Gastroesophageal sphincter (tissue), 2 donors: ENCODE results near the gene PCDH17.

Source experiments
- POLR2A ChIP-seq, 2 donors: fragments of 450-650 bp; IDR thresholded peaks; one replicate each; pipeline ENCODE4 v1.6.1; 2017; ENCODE audit warnings: antibody characterized with exemption in 2 of 2, mild to moderate bottlenecking in 2 of 2, moderate library complexity in 1 of 2
- POLR2AphosphoS5 ChIP-seq: sonication (generic); formaldehyde crosslinking; IDR thresholded peaks from one replicate; pipeline ENCODE4 v1.6.1; 2017; ENCODE audit warnings: antibody characterized with exemption

- TF ChIP-seq POLR2A (IDR thresholded peaks at IDR 0.05) (no peak), POLR2AphosphoS5 (no peak)
These were observed 1.8 kb downstream of the PCDH17 start for GRCh38 chr13:57633141-57633949.
